GM12874 (cell line): ENCODE data around the gene SPSB3.

Experiments used
- TF ChIP-seq, protein P1 (sequence below): IDR thresholded peaks from 2 replicates; pipeline ENCODE4 v1.5.1; 2011; ENCODE audit warnings: low read depth, mild to moderate bottlenecking, control low read depth, low read length, moderate library complexity; ENCODE audit not compliant: insufficient read depth

The SPSB3 gene

GRCh38 chr16:1743376-1744337, 38.7 kb downstream of the SPSB3 start:
- TF ChIP-seq, protein P1, sequence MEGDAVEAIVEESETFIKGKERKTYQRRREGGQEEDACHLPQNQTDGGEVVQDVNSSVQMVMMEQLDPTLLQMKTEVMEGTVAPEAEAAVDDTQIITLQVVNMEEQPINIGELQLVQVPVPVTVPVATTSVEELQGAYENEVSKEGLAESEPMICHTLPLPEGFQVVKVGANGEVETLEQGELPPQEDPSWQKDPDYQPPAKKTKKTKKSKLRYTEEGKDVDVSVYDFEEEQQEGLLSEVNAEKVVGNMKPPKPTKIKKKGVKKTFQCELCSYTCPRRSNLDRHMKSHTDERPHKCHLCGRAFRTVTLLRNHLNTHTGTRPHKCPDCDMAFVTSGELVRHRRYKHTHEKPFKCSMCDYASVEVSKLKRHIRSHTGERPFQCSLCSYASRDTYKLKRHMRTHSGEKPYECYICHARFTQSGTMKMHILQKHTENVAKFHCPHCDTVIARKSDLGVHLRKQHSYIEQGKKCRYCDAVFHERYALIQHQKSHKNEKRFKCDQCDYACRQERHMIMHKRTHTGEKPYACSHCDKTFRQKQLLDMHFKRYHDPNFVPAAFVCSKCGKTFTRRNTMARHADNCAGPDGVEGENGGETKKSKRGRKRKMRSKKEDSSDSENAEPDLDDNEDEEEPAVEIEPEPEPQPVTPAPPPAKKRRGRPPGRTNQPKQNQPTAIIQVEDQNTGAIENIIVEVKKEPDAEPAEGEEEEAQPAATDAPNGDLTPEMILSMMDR = no peak

DNA sequence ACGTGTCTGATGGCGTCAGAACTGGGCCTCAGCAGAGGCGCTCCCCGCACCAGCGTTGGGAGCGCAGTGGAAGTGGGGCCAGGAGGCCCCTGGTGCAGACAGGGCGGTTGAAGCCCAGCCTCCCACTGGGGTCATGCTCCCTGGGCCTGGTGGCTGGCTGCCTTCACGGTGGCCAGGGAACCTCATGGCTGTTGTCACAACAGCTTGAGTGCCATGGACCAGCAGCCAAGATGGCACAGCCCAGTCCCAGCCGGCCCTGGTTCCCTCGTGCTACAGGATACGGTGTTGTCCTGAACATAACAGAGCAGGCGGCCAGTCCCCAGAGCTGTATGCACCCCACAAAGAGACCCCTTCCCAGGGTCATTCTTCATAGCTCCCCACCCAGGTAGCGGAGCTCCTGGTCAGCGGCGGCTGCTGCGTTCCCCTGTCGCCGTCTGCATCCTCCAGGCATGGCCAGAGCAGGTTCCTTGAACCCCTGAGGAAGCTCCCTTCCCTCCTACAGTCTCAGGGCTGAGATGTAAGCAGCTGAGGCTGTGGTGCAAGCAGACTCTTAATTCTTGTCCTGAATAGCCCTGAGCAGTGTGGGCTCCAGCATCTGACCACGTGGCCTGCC, 40.7 kb downstream of the SPSB3 start:
- TF ChIP-seq, protein P1 = no peak

- TF ChIP-seq, protein P1 = no peak
Observed at GRCh38 chr16:1740781-1741490, 41.4 kb downstream of the SPSB3 start.

DNA sequence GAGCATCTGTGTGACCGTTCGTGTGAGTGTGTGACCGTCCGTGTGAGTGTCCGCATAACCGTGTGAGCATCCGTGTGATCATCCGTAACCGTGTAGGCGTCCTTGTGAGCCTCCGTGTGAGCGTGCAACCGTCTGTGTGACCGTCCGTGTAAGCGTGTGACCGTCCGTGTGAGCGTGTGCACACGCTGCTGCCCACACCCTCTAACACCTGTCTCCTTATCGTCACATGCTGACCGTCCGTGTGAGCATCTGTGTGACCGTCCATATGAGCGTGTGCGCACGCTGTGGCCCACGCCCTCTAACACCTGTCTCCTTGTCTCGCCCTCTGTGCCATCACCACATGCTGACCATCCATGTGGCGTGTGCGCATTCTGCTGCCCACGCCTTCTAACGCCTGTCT, 42.1 kb downstream of the SPSB3 start:
- TF ChIP-seq, protein P1 = no peak

DNA sequence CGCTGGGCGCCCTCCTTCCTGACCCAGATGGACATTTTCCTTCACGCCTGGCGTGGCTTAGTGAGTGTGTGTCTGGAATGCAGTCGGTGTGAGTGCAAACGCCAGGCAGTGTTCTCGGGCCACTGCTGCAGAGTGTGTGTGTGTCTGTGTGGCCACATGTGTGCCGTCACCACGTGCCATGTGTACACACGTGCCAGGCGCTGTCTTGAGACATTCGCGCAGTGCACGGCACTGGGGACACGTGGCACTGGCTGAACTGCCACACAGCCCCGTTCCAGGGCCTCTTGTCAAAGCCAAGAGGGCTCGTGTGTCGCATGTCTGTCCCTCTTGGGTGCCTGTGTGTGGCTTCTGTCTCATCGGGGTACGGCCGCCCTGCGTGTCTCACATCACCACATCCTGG, 47.6 kb downstream of the SPSB3 start:
- TF ChIP-seq, protein P1 = no peak

DNA sequence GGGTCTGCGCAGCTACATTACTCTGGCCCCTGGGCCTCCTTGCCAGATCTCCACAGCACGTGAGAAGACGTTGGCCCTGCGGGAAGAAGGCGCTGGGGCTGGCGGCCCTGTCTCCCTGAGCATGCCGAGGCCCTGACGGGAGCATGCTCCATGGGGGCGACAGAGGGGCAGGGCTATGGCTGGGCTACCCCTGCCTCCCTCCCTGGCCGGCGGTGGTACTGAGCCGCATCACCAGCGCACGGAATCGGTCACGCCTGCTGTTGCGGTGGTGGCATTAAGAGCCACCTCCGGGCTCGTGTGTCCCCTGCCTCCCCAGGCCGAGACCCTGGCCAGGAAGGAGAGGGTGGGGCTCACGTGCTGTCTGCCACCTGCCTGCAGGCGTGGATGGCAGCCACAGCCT, 48.2 kb downstream of the SPSB3 start:
- TF ChIP-seq, protein P1 = no peak

DNA sequence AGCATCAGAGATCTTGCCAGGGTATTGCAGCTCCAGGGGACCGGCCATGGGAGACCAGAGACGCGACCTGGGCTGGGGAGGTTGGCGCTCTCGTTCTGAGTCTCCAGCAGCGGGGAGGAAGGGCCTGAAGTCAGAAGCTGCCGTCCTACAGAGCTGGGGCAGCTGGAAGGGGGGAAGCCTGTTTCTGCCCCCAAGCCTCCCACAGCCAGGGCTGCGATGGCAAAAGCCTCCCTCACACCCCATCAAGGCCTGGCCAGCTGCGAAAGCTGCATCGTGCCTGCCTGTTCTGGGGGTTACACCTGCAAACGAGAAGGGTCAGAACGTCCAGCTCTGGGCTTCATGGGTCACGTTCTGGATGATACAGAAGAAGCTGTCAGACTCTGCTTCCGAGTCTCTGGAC, 50.3 kb downstream of the SPSB3 start:
- TF ChIP-seq, protein P1 = no peak
